GM19240 (cell line): ENCODE results near the gene FBXW5.

Experiments used
- DNase-seq: peaks from one replicate; pipeline ENCODE4 v3.0.0; 2011; ENCODE audit warnings: low spot score; ENCODE audit not compliant: insufficient read length

FBXW5 gene

GRCh38 chr9:136978073-136978864 is 33.7 kb upstream of the FBXW5 start:
- DNase-seq = no peak

DNA sequence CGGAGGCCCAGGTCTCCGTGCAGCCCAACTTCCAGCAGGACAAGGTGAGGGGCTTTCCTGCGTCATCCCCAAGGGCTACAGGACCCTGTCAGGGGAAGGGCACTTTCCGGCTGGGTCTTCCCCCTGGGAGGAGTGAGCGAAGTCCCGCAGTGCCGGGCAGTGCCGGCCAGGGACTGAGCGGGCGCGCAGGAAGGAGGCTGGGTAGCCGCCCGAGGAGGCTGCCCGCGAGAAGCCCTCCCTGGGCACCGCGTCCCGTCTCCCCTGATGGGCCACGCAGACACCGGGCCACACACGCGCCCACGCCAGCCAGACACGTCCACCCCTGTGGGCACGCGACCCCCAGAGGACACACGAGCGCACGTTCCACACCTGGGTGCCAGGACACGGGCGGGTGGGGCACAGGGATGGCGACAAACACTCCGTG is 33.1 kb upstream of the FBXW5 start:
- DNase-seq = no peak

GRCh38 chr9:136977223-136977622 is 32.7 kb upstream of the FBXW5 start, which contains the start of gene PTGDS:
Gene PTGDS, plus strand, starts transcription at chr9:136977504. Its CDS starts 75 bp downstream, at chr9:136977579.
- no peak for DNase-seq

- no peak for DNase-seq
Observed at GRCh38 chr9:136975644-136976043, 31.1 kb upstream of the FBXW5 start.

GRCh38 chr9:136974817-136975535 is 30.4 kb upstream of the FBXW5 start:
- DNase-seq = no peak

DNA sequence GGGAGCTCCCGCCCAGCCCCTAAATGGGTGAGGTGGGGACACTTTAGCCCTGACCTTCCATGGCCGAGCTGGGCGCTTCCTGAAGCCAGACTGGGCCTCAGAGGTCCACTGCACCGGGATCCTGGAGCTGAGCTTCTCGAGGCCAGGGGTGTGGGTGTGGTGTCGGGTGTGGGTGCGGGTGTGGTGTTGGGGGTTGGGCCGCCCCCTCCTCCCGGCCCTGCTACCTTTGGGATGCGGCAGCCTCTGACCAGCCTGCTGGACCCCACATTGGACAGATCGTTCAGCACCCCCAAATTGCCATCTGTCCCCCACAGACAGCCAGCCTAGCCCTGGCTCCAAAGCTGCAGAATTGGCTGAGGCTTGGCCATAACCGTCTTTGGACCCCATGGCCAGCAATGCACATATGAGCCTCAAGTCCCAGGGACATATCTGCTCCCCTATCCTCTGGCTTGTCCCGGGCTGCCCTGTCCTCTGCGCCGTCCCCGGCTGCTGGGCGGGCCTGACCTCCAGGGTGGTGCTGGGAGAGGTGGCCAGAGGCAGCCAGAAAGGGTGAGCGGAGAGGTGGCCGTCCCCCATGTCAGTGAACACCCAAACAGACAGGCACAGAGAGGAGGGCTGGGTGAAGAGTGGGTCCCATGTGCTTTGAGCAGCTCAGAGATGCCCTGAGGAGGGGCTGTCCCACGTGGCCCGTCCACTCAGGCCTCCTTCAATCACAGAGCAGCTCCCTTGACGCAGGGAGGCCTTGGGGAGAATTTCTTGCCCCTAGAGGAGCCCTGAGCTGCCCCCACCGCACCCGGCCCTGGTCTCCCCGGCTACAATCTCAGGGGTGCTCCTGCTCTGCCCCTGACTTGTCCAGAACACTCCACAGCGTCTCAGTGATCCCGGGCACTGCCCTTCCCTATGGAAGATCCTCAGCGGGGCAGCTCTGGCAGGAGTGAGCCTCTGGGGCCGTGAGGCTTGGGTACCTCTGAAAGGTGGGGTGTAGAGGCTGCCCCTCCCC is 29.4 kb upstream of the FBXW5 start:
- no peak for DNase-seq

- DNase-seq = no peak
Observed at GRCh38 chr9:136972743-136973142, 28.2 kb upstream of the FBXW5 start.

DNA sequence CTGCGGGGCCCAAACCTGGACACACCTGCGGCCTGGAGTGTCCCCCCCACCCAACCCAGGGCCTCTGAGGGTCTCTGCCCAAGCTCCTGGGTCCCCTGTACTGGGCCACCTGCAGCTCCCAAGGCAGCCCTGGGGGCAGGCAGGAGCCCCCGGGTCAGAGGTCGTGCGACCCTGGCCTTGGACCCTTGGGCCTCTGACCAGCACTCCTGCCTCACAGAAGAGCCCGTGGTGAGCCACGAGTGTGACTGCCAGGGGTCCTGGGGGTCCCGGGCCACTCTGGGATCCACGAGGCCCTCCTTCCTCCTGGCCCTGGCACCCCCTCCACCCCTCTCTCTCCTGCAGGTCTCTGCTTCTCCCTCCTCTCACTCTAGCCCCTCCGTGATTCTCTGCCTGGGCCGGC is 27.8 kb upstream of the FBXW5 start:
- DNase-seq = no peak

DNA sequence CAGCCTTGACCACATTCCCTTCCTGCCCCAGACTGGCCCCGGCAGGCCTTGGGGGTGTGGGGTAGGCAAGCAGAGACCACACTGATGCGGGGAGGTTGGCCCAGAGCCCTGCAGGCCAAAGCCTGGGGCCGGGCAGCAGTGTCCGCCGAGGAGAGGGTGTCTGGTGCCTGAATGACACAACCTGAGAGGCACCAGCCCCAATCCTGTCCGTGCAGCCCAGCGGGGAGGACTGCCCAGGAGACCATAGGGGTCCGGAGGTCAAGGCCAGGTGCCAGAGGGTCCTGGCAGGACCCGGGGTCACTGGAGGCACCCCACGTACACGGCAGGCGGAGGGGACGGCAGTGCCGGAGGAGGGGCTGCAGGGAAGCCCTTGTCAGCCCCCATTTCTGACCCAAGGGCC is 27.2 kb upstream of the FBXW5 start:
- DNase-seq = no peak

- no peak for DNase-seq
Observed at GRCh38 chr9:136970361-136970760, 25.8 kb upstream of the FBXW5 start.

DNA sequence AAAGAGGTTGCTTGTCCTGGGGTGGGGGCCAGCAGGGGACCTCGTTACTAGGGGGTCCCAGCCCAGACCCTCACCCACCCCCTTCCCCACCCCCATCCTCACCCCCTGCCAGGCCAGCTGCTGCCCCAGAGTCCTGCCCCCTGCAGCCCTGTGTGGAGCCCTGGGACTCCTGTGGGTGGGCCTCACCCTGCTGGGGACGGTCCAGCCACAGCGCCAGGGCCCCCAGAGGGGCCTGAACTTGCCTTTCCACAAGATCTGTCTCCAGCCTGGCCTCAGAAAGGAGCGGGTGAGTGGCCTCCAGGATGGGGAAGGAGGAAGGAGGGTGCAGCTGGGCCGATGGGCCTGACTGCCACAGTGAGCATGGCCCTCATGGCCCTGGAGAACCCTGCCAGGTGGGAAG is 25.2 kb upstream of the FBXW5 start:
- no peak for DNase-seq

DNA sequence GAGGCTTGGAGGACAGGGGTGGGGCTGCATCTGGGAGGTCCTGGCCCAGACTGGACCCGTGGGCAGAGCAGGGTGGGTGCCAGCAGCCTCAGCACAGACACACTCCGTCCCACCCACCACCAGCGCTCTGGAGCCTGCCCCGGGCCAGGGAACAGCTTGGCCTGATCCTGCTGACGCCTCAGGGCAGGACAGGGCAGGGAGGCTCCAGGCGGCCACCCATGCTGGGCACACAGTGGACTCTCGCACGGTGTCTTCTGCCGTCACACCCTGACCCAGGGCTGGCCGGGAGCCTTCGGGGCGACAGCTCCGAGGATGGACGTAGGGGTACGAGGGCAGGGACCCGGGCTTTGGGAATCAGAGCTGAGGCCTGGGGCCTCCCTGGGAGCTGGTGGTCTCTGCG is 24.6 kb upstream of the FBXW5 start:
- no peak for DNase-seq

GRCh38 chr9:136968333-136969127 is 24.0 kb upstream of the FBXW5 start:
- DNase-seq = no peak

DNA sequence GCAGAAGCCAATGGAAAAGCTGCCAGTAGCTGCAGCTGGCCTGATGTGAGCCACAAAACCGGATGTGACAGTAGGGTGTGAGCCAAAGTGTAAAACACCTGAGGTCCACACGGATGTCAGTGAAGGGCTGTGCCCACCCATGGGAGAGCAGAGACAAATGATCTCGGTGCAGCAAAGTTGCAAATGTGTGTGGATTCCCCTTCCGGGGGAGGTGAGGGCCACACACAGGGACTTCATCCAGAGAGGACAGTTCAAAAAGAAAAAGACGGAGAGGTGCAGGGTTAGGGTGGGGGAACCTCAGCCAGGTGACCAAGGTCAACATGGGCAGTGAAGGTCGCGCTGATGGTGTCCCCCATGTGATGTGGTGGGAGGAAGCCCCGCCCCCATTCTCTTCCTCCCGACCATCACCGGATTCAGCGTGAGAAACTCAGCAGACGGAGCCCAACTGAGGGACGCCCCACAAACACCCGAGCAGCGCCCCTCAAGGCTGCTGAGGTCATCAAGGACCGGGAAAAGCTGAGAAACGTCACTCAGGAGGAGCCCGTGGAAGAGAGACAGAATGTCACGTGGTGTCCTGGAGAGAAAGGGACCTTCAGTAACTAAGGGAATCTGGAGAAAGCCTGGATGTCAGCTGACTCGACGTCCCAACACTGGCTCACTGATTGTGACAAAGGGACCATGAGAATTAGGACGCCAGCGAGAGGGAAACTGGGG is 21.4 kb upstream of the FBXW5 start:
- no peak for DNase-seq

DNA sequence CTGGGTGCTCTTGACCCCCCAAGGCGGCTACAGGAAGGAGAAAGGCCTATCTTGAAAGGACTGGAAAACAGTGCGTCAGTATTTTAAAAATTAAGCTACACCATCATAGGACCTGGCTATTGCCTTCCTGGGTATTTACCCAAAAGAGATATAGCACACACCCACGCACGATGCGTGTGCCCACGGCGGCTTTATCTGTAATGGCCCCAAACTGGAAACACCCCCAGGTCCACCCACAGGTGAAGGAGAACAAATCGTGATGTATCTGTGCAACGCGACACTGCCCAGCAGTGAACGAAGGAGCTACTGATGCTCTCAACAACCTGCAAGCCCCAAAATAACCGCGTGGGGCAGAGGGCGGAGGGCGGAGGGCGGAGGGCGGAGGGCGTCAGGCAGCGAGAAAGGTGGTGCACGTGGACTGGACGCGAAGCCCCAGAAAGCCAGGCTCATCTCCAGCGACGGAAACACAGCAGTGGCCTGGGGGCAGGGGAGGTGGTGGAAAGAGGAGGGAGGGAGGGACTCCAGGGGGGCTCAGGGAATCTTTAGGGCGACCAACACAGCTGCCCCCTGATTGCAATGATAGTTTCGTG is 20.4 kb upstream of the FBXW5 start:
- no peak for DNase-seq

DNA sequence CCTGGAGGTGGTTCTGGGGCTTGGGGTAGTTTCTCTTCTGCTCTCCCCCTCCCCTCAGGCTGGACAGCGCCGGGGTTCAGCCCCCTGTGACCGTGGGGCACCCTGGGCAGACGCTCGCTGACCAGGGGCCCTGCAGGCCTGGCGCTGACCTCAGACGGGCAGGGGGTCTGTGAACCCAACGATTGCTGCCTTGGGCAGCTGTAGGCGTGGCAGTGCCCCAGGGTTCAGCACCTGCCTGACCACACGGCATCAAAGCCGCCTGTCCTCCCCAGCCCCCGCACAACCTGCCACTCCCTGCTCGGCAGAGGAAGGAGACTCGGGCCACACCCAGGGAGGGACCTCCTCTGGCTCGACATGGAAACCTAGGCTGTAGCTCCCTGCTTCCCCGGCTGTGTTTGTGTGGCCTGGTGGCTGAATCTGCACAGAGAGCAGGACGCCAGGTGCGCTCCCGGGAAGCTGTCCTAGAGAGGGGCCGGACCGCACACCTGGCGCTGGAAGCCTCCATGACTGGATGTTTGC is 19.7 kb upstream of the FBXW5 start:
- DNase-seq = no peak

DNA sequence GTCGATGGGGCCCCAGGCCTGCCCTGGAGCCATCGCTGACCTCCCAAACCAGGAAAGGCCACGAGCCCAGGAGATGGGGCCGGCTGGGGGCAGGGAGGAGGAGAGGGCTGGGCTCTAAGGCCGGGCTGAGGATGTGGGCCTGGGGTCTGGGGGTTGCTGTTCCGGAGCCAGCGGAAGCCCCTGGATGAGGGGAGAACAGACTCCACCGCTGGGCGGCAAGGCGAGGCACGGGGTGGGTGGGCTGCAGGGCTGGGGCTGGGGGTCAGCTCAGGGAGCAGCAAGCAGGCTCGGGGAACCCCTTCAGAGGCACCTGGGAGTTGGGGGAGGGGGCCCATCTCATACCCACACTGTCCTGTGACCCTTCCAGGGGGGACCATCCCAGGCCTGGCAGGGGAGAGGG is 19.2 kb upstream of the FBXW5 start:
- DNase-seq = no peak

GRCh38 chr9:136963341-136963740 is 18.8 kb upstream of the FBXW5 start:
- no peak for DNase-seq

- DNase-seq = no peak
Observed at GRCh38 chr9:136962701-136963248, 18.2 kb upstream of the FBXW5 start.
